Cardiac fibroblast (primary cell): ENCODE results near the gene JOSD2.
"Not testable (repeated sequence)": the region's sequence is repeated elsewhere in the genome, so short reads cannot be mapped to it uniquely, and the experiment has no call there.

Experiments used
- DNase-seq, 2 donors: peaks; one replicate each; pipeline versions ENCODE4 v3.0.0 to v3.0.0-alpha.2; 2010; ENCODE audit warnings: low read depth in 2 of 2
- H3K4me3 ChIP-seq, 2 donors: replicated peaks in 1 of 2; 1 replicate in 1 of 2; 2 replicates in 1 of 2; pipeline ENCODE4 v1.5.1; 2011; ENCODE audit warnings: low read depth in 2 of 2, low read length in 2 of 2, mild to moderate bottlenecking in 2 of 2, moderate library complexity in 1 of 2
- CTCF ChIP-seq: IDR thresholded peaks from one replicate; pipeline ENCODE4 v1.5.1; 2011; ENCODE audit warnings: low read depth, mild to moderate bottlenecking, low read length, inconsistent platforms

Gene JOSD2

GRCh38 chr19:50476224-50476906 is 34.6 kb downstream of the JOSD2 start, which contains the start of the genes EMC10 and GARIN5A:
EMC10 (plus strand) TSS chr19:50476507; CDS start chr19:50476545, 38 bp downstream.
GARIN5A (minus strand) TSS chr19:50476848; CDS start chr19:50476388, 460 bp downstream.
- peak within 1 kb of the TSS; percentile 90 to 92 for H3K4me3 ChIP-seq
- TF ChIP-seq CTCF: no peak

GRCh38 chr19:50475736-50476223 is 35.2 kb downstream of the JOSD2 start:
- no peak for TF ChIP-seq CTCF
- H3K4me3 ChIP-seq: no peak overlapping the region
- DNase-seq: no peak

More at GRCh38 chr19:50476224-50476906, 34.6 kb downstream of the JOSD2 start, which contains the start of the genes EMC10 and GARIN5A:
- peak; percentile 95 to 96 for DNase-seq

DNA sequence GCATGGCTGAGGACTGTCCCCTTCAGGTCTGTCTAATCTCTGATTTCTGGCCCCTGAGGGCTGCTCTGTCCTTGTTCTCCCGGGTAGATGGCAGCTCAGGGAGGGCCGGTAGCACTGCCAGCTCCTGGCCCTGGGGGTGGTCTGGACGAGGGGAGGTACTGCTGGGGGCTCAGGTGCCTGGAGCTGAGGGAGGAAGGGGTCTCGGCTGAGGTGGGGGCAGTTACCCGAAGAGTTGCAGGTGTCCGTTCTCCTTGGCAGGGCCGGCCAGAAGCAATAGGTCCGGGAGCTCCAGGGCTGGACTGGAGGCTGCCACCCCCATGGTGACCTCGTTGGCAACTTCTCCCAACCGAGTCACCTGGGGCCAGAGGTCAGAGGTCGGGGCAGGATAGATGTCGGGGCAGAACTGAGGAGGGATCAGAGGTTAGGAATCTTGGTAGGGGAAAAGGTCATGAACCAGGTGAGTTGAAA is 35.9 kb downstream of the JOSD2 start:
- no peak for DNase-seq
- no peak for TF ChIP-seq CTCF
- no peak overlapping the region for H3K4me3 ChIP-seq

GRCh38 chr19:50473336-50473735 is 37.7 kb downstream of the JOSD2 start:
- not testable (repeated sequence) for H3K4me3 ChIP-seq, DNase-seq

DNA sequence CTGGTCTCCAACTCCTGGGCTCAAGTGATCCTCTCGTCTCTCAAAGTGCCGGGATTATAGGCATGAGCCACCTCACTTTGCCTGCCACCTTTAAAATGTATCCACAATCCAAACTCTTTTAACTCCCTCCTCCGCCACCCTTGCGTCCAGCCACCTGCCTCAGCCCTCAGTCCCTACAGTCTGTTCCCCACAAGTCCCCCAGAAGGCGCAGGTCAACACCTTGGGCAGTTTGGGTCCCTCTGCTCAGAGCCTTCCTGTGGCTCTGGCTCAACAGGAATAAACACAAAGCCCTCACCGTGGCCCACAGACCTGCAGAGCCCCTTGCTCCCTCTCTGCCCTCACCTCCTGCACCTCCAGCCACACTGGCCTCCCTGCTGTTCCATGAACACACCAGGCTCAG is 42.2 kb downstream of the JOSD2 start:
- no peak overlapping the region for H3K4me3 ChIP-seq
- no peak for DNase-seq
- TF ChIP-seq CTCF: no peak

- DNase-seq: no peak
- no peak for TF ChIP-seq CTCF
Measured at GRCh38 chr19:50467566-50467965, 43.4 kb downstream of the JOSD2 start.

DNA sequence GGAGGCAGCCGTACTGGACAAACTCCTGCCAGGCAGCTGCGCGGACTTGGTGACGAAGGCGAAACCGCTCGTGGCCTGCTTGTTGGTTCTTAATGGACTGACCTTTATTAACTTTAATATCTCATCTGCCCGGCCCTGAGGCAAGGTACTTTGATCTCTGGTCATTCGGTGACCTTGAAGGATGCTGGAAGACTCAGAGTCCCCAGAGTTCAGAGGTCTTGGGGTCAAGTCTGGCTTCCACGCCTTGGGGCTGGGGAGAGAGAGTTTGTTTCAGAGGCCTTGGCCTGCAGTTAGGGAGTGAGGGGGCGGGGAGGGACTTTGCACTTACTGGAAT is 44.3 kb downstream of the JOSD2 start:
- H3K4me3 ChIP-seq: no peak overlapping the region
- no peak for TF ChIP-seq CTCF
- no peak for DNase-seq

More at GRCh38 chr19:50467566-50467965, 43.4 kb downstream of the JOSD2 start:
- no peak overlapping the region for H3K4me3 ChIP-seq
